HG03066 (cell line): Measurements from ENCODE around the gene CGB8.

Experiments
- ATAC-seq: cut with Tn5 transposase; IDR thresholded peaks from one replicate; pipeline ENCODE4 v1.9.1; 2021; ENCODE audit warnings: low read depth; ENCODE audit not compliant: unreplicated experiment

The CGB8 gene

DNA sequence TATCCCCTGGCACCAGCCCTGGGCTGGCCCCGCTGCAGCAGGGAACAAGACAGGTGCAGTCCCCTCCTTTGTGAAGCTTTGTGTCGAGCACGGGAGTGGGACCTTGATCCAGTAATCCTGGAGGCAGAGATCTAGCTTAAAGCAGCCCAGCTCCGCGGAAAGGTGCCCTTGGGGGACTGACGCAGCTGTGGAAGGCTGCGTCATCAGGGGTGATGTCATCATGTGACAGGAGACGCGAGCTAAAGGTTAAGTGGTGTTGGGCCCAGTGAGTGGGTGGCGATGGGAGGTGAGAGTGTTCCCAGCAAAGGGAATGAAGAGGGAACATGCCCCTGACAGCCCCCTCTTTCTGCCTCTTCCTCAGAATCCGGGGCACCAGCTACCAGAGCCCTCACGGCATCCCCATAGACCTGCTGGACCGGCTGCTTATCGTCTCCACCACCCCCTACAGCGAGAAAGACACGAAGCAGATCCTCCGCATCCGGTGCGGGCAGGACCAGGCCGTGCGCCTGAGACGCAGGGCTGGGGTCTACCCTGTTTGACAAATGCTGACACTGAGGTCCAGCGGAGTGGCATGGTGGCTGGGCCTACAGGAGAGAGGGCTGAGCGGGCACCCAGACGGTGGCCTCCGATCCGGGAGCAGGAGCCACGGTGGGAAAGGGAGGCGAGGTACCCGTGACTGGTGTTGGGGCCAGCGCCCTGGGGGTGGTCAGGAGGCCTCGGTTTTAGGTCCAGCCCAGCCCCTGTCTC lies 34.6 kb downstream of the CGB8 start:
- ATAC-seq: no peak

- ATAC-seq: no peak
Measured at GRCh38 chr19:49011194-49011593, 37.7 kb downstream of the CGB8 start.

DNA sequence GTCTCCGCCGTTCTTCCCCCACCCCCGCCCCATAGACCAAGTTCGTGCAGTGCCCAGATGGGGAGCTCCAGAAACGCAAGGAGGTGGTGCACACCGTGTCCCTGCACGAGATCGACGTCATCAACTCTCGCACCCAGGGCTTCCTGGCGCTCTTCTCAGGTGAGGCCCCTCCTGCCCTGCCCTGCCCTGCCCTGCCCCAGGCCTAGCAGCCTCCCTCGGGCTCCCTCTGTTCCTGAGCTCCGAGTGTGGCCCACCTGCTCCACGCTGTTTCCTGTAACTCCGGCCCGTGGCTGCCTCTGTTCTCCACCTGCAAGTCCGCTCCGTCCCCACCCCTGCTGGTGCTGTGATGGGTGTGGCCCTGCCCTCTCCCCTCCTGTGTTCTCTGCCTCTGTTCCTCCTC lies 38.5 kb downstream of the CGB8 start:
- no peak for ATAC-seq

- no peak for ATAC-seq
Measured at GRCh38 chr19:49009828-49010227, 39.1 kb downstream of the CGB8 start.

GRCh38 chr19:49006905-49007304 lies 42.0 kb downstream of the CGB8 start:
- ATAC-seq: no peak

DNA sequence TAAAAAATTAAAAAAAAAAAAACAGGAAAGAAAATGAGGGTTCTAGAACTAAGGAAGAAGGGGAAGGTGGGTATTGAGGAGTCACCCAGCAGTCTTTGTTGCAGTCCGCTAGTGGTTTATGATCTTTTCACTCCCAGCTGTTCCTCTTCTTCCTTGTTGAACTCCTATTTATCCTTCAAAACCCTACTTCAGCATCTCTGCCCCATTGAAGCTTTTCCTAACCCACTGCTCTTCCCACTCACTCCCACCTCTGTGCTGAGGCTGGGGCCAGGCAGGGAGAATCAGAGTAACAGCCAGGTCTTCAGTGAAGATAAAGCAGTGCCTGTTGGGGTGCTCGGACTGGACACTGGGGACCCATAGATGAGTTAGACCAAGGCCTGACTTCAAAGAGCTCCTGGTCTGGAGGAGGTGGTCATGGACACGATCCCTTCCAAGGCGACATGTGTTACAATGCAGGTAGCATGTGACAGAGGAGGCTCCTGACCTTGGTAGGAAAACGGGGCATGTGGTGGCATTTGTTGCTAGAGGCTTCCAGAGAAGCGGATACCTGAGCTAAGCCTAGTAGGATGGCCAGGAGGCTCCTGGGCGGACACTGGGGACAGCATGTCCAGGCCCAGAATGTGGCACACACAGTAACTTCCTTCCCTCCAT lies 43.8 kb downstream of the CGB8 start:
- no peak for ATAC-seq

- ATAC-seq: no peak
Measured at GRCh38 chr19:49004133-49004532, 44.8 kb downstream of the CGB8 start.

DNA sequence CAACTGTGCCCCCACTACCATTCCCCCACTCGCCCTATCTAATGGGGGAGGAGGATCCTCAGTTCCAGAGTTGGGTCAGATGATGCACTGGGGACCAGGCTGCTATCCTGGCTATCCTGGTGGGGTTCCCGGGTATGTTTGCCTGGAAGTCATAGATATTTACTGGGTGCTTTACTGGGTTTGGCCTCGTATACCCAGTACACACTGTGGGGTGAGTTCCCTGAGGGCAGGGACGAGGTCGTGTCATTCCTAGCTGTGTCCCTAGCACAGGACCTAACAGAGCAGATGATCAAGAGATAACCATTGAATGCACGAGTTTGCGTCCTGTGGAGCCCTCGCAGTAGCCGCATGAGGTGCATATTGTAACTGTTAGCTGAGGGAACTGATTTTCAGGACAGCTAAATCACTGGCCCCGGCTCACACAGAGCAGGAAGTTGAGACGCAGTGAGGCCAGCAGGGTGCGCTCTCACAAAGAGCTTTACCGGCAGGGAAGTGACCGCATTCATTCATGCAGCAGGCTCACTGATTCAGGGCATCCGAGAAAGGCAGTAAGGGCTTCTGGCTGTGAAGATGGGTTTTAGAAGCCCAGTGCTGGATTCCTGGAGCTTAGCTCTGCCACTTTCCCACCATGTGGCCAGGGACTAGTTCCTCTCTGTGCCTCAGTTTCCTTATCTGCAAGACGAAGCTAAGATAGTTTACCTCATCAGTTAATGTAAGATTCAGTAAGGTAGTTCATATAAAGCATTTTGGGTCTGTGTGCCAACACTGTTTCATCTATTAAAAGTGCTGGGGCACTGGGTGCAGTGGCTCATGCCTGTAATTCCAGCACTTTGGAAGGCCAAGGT lies 49.2 kb downstream of the CGB8 start:
- no peak for ATAC-seq

- no peak for ATAC-seq
Measured at GRCh38 chr19:48997972-48998371, 50.9 kb downstream of the CGB8 start.
